Amygdala (tissue), 56 donors: Measurements from ENCODE around the gene KRTAP6-1.

Source experiments
- DNase-seq, 56 donors: peaks; one replicate each; lab custom pipeline; 2025; lab: John Stamatoyannopoulos, UW

KRTAP6-1 gene

DNA sequence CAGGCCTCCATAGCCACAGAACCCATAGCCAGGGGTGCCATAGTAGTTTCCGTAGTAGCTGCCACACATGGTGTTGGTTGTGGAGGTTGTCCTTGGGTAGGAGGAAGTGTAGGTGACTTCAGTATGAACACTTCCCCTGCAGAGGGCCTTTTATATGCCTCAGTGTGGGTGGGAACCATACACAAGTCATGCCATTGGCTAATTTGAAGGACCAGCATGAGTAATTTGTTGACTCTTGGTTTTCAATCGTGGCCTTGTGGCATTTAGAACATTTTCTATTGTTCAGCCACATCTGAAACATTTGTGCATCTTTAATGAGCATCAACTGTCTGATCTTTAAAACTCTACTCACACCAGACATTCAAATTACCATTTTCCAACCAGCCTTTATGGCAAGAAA is at the start of gene KRTAP6-1:
Gene KRTAP6-1, minus strand, starts transcription at position 95 of the 400 bp plus-strand sequence. Its CDS starts 26 bp downstream, at position 69.
- no peak for DNase-seq

DNA sequence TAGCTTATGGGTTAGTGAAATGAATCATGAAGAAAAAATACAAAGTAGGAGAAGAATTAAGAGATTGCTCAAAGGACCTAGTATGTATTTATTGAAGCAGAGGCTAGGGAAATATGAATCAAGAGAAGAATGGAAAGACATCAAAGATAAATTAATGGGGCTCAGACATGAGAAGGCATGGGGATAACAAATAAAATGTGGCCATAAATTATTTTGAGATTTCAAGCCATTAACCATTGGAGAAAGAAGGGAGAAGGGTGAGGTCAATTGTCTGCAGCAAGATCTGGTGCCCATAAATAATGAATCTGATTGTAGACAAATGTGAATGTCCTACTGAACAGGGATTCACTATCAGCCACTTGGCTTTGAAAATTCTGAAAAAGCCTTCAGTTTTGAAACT is 39.2 kb upstream of the KRTAP6-1 start:
- DNase-seq: no peak

DNA sequence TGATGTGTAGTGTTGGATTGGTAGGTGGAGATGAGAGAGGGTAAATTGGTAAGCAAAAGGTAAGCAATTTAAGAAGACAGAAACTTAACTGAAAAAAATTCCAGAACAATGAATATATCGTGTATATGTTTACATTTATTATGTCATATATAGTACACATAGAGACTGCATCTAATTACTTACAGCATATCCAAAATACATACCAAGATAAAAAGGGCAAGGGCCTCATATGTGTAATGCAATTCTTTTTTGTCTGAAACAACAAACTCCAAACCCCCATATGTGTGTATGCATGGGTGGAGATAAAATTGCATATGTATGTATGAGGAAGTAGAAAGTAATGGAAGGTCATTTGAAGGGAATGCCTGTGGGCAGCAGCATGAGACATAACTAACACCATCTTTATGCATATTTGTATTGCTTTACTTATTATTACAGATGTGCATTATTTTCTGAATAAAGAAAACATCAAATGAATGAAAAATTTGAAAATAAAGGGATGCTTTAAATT is 33.2 kb upstream of the KRTAP6-1 start:
- DNase-seq: no peak

- DNase-seq: no peak
Observed at GRCh38 chr21:30642564-30642963, 28.8 kb upstream of the KRTAP6-1 start, which contains the start of gene KRTAP20-3. Gene KRTAP20-3 (plus strand): TSS chr21:30642864.

DNA sequence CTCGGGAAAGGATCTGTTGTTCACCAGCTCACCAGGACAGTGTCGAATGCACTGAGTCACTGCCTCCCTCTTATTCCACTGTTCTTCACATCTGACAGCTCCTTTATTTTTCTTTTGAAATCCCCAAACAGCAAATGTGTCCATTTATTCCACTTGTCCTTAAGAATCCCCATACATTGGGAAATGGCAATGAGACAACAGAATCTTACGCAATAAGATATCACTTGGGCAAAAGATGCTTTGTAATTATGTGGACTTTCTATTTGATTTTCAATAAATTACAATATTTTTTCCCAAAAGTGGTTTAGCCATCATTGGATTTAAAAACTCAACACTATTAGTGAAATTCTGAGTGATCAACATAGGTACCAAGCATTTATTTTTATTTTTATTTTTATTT is 25.0 kb upstream of the KRTAP6-1 start:
- no peak for DNase-seq

DNA sequence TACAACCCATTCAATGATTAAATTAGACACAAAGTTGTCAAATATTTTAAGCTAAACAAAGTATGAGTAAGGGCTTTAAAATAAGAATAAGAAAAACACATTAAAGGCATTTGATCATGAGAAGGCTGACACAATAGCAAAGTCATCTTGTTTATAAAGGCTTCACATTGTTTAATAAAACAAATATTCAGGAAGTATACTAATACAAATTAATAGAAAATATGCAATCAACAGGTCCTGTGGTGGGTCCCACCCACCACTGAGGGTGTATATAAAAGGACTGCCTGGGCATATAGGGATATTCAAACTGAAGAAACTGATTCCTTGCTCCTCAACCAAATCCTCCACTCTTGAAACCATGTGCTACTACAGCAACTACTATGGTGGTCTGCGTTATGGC is 21.2 kb upstream of the KRTAP6-1 start, which contains the start of gene KRTAP20-2:
Gene KRTAP20-2, plus strand, starts transcription at position 301 of the 400 bp plus-strand sequence. Its CDS starts 58 bp downstream, at position 359.
- DNase-seq: no peak

DNA sequence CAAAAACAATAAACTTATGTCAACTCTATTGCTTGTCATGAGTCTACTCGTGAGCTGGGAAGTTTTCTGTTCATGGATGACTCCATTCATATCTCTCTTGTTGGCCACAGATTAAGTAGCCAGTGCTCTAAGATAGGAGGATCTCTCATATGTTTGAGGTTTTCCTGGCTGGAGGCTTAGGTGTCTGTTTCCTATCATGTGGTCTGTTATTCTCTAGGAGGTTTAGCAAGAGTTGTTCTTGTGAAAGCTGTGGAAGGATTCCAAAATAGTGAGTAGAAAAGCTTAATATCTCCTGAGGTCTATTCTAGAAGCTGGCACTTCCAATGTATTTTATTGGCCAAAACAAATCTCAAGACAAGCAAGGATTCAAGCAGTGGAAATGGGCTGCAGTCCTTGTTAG is 15.5 kb upstream of the KRTAP6-1 start:
- no peak for DNase-seq

DNA sequence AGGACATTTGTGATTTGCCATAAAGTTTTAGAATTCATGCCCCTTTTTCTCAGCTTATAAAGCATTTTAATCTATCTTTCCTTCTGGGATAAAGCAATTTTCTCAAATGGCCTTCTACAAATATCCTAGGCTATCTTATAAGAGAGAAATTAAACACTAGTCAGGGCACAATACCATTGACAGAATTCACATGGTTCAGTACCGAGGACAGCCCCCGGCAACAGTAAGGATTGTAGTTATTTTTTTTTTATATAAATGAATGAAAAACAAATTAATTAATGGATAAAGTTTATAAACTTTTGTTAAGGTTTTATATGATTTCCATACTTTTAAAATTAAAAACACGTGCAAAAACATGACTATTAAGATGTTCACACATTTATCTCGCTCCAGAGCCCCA is 14.4 kb upstream of the KRTAP6-1 start:
- DNase-seq: no peak

DNA sequence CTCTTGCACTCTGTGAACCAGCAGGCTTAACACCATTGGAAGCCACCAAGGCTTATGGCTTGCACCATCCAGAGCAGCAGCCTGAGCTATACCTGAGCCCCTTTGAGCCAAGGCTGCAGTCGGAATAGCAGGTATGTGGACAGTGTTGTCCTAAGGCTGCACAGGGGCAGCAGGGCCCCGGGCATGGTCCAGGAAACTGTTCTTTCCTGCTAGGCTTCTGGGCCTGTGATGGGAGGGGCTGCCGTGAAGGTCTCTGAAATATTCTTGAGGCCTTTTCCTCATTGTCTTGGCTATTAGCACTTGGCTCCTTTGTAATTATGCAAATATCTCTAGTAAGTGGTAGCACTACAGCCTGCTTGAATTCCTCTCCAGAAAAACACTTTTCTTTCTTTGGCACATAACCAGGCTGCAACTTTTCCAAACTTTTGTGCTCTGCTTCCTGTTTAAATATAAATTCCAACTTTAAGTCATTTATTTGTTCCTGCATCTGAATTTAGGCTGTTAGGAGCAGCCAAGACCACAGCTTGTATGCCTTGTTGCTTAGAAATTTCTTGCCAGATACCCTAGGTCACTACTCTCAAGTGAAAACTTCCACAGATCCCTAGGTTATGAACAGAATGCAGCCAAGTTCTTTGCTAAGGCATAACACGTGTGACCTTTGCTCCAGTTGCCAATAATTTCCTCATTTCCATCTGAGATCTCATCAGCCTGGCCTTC is 11.9 kb upstream of the KRTAP6-1 start:
- no peak for DNase-seq

DNA sequence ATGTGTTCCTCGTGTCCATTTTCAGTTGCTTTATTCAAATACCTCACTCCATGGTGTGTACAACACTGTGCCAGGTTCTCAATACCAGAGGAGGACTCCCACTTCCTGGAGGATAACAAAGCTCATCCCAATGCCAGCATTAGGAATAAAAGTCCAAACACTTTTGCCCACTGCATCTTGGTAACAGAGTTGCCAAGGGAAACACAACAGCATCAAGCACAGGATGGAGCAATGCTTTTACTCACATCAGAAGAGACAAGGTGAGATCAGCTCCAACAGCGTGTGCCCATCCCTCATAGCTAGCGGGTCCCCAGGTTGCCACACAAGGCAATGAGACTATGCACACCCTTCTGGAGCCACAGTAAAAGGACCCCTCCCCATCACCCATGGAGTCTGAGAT is 9.6 kb upstream of the KRTAP6-1 start:
- DNase-seq: no peak

DNA sequence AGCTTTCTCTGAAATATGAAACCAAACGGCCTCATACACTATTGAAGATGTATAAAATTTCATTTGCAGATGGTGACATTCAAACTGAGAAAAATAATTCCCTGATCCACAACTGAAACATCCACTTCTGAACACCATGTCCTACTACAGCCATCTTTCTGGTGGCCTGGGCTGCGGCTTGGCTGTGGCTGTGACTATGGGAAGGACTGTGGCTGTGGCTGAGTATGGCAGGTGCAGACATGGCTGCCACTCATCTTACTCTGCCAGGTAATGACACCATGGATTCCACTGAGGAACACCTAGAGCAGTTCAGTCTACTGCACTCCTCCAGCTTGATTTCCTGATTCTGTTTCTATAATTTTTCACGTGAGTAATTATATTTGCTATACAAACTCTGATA is 6.8 kb upstream of the KRTAP6-1 start, which contains the start of gene KRTAP20-4:
Gene KRTAP20-4, plus strand, starts transcription at position 106 of the 400 bp plus-strand sequence.
- DNase-seq: no peak

- DNase-seq: no peak
Observed at GRCh38 chr21:30620080-30620479, 6.3 kb upstream of the KRTAP6-1 start.

DNA sequence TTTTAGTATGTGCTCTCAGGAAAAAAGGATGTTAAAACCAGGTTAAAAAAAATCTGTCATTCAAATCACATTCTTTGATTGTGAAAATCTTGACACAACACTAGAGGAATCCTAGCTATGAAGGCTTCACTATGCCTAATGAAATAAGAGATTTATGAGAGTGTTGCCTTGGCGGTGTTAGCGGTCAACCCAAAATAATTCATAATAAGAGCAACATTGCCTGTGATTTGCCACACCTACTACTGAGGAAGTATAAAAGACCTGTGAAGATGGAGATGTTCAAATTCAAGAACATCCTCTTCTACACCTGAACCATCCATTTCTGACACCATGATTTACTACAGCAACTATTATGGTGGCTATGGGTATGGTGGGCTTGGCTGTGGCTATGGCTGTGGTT is 2.4 kb upstream of the KRTAP6-1 start, which contains the start of gene KRTAP20-1:
Gene KRTAP20-1, plus strand, starts transcription at position 301 of the 400 bp plus-strand sequence. Its CDS starts 30 bp downstream, at position 331.
- DNase-seq: no peak

DNA sequence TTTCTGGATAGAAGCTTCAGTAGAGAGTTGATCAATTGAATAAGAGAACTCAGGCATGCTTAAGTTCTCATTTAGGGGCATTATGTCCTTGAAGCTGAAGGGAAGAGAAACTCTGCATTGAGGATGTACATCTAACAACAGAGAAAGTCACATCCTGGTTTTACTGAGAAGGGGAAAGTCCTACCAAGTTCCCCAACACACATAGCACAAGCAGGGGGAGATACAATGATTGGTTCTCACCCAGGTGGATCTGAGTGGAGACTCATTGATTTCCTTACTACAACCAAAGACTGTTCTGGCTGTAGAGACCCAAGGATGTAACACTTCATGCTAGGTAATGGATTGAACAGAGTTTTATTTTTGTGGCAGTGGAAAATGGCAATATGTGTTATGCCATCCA is 1.5 kb upstream of the KRTAP6-1 start:
- no peak for DNase-seq

DNA sequence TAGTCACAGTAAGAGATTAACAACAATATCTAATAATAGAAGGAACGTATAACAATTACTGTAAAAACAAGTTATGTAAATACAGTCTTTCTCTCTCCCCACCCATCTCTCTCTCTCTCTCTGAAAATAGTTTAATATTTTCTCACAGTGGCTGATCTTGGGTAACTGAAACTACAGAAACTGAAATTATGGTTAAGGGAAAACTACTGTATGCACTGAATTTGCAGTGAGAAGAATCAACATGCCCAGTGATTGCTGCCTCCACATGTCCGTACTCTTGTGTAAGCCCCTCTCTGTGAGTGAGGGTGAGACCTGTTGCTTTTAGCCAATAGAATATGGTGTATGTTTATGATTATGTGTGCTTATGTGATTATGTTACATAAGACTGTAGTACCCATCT is 1.6 kb downstream of the KRTAP6-1 start:
- DNase-seq: no peak

- no peak for DNase-seq
Observed at GRCh38 chr21:30605968-30606367, 7.8 kb downstream of the KRTAP6-1 start.

- no peak for DNase-seq
Observed at GRCh38 chr21:30600787-30601186, 12.9 kb downstream of the KRTAP6-1 start, which contains the start of gene KRTAP22-1. Gene KRTAP22-1 (plus strand): TSS chr21:30601087.

- no peak for DNase-seq
Observed at GRCh38 chr21:30598802-30599201, 14.9 kb downstream of the KRTAP6-1 start, which contains the start of gene KRTAP6-2. Gene KRTAP6-2 (minus strand): TSS chr21:30598902. CDS start chr21:30598874, 28 bp downstream.

- no peak for DNase-seq
Observed at GRCh38 chr21:30592140-30592539, 21.6 kb downstream of the KRTAP6-1 start, which contains the start of gene KRTAP6-3. Gene KRTAP6-3 (plus strand): TSS chr21:30592440. CDS start chr21:30592446, 6 bp downstream.

GRCh38 chr21:30590297-30590696 is 23.4 kb downstream of the KRTAP6-1 start, which contains the start of gene KRTAP22-2:
Gene KRTAP22-2 (minus strand): TSS chr21:30590397.
- DNase-seq: no peak

- DNase-seq: no peak
Observed at GRCh38 chr21:30582870-30583269, 30.9 kb downstream of the KRTAP6-1 start.

GRCh38 chr21:30580132-30580531 is 33.6 kb downstream of the KRTAP6-1 start:
- no peak for DNase-seq
